DMS53 treated with DMSO at 0.1 percent for 48 hours (cell line): Measurements from ENCODE around the gene KRTAP4-8.
"Not testable (repeated sequence)": the region's sequence is repeated elsewhere in the genome, so short reads cannot be mapped to it uniquely, and the experiment has no call there.

ENCODE experiments used
- DNase-seq: peaks from one replicate; lab custom pipeline; 2025; ENCODE audit not compliant: unreplicated experiment; lab: John Stamatoyannopoulos, UW

KRTAP4-8 gene

DNA sequence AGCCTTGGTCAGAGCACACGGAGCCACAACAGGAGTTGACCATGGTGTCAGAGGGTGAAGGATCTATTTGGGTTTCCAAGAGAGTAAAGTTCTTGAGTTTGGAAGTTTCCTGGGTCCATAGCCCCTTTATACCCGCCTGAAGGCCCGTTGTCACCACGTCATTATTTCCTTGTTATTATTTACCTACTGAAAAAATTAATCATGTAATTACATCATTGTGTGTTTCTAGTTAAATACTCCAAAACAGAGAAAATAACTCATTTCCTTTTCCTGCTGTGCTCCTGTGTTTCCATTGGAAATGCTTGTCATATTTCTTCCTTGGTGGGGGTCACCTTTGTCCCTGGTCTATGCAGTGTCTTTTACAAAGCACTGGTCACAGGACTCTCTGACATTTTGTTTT lies at the start of gene KRTAP4-8:
Gene KRTAP4-8 (minus strand): TSS at position 101 of the 400 bp plus-strand sequence. CDS start 58 bp downstream, at position 43.
- no peak for DNase-seq

GRCh38 chr17:41145261-41145660 lies 47.3 kb upstream of the KRTAP4-8 start:
- no peak for DNase-seq

GRCh38 chr17:41144846-41145245 lies 46.9 kb upstream of the KRTAP4-8 start:
- no peak for DNase-seq

GRCh38 chr17:41141361-41141760 lies 43.4 kb upstream of the KRTAP4-8 start:
- no peak for DNase-seq

DNA sequence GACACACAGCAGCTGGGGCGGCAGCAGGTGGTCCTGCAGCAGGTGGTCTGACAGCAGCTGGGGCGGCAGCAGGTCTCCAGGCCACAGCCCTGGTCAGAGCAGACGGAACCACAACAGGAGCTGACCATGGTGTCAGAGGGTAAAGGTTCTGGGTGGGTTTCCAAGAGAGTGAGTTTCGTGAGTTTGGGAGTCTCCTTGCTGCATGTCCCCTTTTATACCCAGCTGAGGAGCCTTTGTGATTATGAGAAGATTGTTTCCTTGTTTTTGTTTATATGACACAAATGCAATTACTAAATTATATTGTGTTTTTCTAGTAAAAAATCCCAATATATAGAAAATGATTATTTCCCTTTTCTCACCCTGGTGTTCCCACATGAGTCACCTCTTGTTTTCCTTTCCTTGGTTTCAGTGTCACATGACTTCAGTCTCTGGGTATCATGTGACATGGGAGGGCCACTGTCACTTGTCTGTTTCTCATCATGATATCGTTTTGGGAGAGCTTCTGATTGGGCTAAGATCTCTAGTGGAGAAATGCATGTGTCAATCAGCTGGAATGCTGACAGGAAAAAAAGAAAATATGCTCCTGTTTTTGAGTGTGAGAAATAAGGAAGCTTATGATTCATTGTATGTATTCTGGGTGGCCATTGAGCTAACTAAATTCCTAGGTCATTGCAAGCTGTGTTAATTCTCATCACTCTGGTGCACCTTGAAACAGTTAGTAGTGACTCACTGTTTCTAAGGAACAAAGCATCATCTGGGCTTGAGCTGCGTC lies 42.6 kb upstream of the KRTAP4-8 start, which contains the start of gene KRTAP4-6:
Gene KRTAP4-6 (minus strand): TSS at position 185 of the 772 bp plus-strand sequence. CDS start 57 bp downstream, at position 128.
- no peak for DNase-seq

- not testable (repeated sequence) for DNase-seq
These were observed 41.9 kb upstream of the KRTAP4-8 start for GRCh38 chr17:41139865-41140264.

DNA sequence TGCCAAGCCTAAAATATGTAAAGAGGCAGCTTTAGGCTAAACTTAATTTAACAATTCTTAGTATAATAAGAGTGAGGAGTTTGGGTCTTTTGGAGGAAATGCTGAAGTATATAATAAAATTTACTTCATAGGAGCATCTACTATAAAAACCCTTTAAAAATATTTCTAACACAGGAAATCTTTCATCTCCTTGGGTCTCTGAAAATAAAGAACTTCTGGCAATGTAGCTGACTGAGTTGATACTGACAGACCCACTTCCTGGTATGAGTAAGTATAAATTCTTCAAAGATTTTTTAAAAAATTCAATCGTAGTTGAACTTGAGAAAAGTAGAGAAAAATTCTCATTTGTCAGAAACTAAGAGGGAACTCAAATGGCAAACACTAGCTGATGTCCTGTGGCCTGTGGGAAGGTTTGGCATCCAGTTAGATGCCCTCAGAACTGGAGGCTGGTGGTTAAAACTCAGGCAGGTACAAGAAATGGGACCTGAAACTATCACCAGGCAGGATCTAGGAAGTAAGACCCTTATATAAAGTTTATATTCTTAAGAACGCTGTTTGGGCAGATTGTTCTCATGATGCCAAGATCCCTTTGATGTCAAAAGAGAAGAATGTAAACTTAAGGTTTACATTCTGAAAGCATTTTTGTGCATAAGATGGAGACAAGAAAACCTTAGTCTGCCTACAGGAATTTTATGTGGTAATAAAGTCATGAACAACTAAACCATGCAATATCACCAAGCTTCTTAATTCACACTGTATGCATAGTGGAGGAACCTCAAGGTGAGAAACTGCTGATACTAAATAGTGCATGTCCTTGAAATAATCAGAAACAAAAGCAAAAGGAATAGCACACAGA lies 36.2 kb upstream of the KRTAP4-8 start:
- DNase-seq, result no peak

GRCh38 chr17:41131979-41132378 lies 34.0 kb upstream of the KRTAP4-8 start:
- DNase-seq, result no peak

DNA sequence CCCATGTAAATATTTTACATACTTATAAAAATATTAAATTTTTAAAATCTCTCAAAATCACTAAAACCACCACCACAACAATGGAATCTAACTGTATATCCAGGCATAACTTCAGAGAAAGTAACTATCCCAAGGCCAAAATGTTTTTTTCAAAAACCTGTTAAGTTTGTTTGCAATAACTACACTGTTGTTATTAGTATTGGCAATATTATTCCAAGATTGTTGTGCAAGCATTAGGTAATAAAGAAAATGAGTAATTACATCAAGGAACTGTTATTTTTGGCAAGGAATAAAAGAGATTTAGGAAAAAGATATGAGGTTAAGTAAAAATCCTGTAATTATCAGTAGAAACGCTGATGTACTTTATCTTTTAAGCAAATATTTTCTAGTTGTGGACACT lies 29.4 kb upstream of the KRTAP4-8 start:
- no peak for DNase-seq

DNA sequence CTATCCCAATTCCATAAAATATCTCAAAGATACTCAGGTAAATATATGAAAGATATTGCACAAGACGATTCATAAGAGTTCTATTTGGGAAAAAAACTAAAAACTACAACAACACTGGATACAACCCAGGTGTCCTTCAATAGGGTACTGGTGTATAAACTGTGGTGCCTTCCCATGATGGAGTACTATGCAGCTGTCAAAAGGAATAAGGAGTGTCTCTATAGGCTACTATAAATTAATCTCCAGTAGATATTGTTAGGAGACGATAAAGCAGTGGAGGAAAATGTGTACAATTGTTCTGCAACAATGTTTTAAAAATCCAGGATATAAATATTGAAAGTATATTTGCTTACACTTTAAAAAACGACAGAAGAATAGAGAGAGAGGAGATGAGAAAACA lies 28.5 kb upstream of the KRTAP4-8 start:
- no peak for DNase-seq

DNA sequence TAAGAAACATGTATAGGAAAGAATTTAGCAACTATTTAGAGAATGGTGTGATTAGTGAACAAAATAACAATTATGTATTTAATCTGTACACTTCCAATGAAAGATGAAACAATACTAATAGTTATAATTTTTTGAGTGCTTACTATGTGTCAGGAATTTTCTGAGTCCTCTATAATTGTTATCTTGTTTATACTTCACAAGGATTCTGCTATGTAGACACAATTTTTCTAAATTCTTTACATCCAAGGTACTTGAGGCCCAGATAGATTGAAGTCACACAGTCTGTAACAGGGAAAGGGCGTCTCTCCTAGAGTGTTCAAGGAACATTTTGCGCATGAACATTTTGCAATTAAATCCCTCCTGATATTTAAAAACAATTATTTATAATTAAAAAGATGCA lies 27.1 kb upstream of the KRTAP4-8 start:
- no peak for DNase-seq

- not testable (repeated sequence) for DNase-seq
These were observed 26.0 kb upstream of the KRTAP4-8 start, which contains the start of gene KRTAP4-12 for GRCh38 chr17:41123991-41124371. Gene KRTAP4-12 (minus strand): TSS chr17:41124182. CDS start chr17:41124122, 60 bp downstream.

- not testable (repeated sequence) for DNase-seq
These were observed 25.5 kb upstream of the KRTAP4-8 start for GRCh38 chr17:41123292-41123990.

GRCh38 chr17:41121742-41122141 lies 23.8 kb upstream of the KRTAP4-8 start:
- no peak for DNase-seq

GRCh38 chr17:41119696-41120690 lies 22.1 kb upstream of the KRTAP4-8 start:
- DNase-seq, result not testable (repeated sequence)

GRCh38 chr17:41118721-41119120 lies 20.8 kb upstream of the KRTAP4-8 start:
- DNase-seq, result no peak

GRCh38 chr17:41117846-41118386 lies 20.0 kb upstream of the KRTAP4-8 start, which contains the start of gene KRTAP4-11:
Gene KRTAP4-11 (minus strand): TSS chr17:41118373. CDS start chr17:41118315, 58 bp downstream.
- not testable (repeated sequence) for DNase-seq

- no peak for DNase-seq
These were observed 18.4 kb upstream of the KRTAP4-8 start for GRCh38 chr17:41116297-41116696.

GRCh38 chr17:41111151-41111885 lies 13.4 kb upstream of the KRTAP4-8 start:
- no peak for DNase-seq
